ENCODE measurements around the gene IFI27. TPM values are rescaled to one million over a fixed set of nuclear protein-coding genes. Genes with fewer than 3 reads are reported as not detected.

The IFI27 gene
- polyA plus RNA-seq, 1 of the 3 experiments (the other 2 are of a cell fraction), result 1.2 TPM

DNA sequence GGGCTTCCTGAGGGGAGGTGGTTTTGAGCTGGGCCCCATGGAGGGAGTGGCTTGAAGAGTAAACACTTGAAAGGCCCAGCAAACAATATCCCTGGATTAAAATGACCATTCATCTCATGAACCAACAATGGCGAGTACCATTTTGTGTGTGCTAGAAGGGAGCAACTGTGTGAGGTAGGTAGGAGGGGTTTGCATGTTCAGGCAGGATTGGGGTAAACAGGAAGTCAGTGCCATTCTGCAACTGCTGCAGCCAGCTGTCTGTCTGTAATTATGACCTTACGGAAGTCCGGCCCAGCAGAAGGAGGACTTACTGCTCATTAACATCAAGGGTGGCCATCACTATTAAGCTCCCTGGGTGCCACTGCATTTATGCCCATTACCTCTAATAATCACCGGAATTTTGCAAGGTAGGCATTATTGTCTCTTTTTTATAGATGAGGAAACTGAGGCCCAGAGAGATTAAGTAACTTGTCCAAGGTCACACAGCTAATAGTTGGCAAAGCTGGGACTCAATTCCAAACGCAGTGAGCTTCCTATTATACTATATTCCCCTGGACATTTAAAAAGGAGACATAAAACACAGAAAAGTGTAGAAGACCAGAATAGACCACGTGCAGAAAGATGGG lies 35.5 kb downstream of the IFI27 start:
- H3K4me1 ChIP-seq (ENCODE audit: control insufficient read depth in 1 of 2, insufficient read depth in 2 of 2, low read depth in 1 of 2, low read length in 1 of 2), result no peaks in the 10 kb centered on the region
- no peaks in the 10 kb centered on the region for H3K36me3 ChIP-seq (replicated peaks in 1 of 2; ENCODE audit: control insufficient read depth in 1 of 2, insufficient read depth in 2 of 2, low read length in 1 of 2)
- no peak overlapping the region for H3K4me3 ChIP-seq (ENCODE audit: low read depth in 2 of 2, low read length in 1 of 2)
- H3K9me2 ChIP-seq, result no peaks in the 10 kb centered on the region
- H4K20me1 ChIP-seq (ENCODE audit: insufficient read depth), result no peaks in the 10 kb centered on the region
- H2AFZ ChIP-seq (ENCODE audit: low read depth), result no peak overlapping the region
- no peak overlapping the region for H3K27ac ChIP-seq (ENCODE audit: low read depth in 2 of 2, low read length in 1 of 2)
- no peak overlapping the region for H3K9ac ChIP-seq
- H3K79me2 ChIP-seq (ENCODE audit: insufficient read depth), result no peaks in the 10 kb centered on the region
- no peaks in the 10 kb centered on the region for H3K9me3 ChIP-seq
- 65% methylated on average over 6 of the region's 6 CpGs for WGBS (ENCODE audit: low lambda C conversion rate)
- H3K4me2 ChIP-seq, result no peak overlapping the region
- ChIA-PET POLR2A (no interaction called here), CTCF (interaction anchor here (0.9 to 1.3 kb wide), 3 partner anchors 9 to 110 kb away, joined by 3 to 7 read pairs (median 5); no protein-coding TSS in a partner anchor)
- H3F3A ChIP-seq (replicated peaks; ENCODE audit: insufficient read depth), result no peaks in the 10 kb centered on the region
- TF ChIP-seq, protein P1, sequence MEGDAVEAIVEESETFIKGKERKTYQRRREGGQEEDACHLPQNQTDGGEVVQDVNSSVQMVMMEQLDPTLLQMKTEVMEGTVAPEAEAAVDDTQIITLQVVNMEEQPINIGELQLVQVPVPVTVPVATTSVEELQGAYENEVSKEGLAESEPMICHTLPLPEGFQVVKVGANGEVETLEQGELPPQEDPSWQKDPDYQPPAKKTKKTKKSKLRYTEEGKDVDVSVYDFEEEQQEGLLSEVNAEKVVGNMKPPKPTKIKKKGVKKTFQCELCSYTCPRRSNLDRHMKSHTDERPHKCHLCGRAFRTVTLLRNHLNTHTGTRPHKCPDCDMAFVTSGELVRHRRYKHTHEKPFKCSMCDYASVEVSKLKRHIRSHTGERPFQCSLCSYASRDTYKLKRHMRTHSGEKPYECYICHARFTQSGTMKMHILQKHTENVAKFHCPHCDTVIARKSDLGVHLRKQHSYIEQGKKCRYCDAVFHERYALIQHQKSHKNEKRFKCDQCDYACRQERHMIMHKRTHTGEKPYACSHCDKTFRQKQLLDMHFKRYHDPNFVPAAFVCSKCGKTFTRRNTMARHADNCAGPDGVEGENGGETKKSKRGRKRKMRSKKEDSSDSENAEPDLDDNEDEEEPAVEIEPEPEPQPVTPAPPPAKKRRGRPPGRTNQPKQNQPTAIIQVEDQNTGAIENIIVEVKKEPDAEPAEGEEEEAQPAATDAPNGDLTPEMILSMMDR (IDR thresholded peaks at IDR 0.05), result no peak
- TF ChIP-seq, protein P2, sequence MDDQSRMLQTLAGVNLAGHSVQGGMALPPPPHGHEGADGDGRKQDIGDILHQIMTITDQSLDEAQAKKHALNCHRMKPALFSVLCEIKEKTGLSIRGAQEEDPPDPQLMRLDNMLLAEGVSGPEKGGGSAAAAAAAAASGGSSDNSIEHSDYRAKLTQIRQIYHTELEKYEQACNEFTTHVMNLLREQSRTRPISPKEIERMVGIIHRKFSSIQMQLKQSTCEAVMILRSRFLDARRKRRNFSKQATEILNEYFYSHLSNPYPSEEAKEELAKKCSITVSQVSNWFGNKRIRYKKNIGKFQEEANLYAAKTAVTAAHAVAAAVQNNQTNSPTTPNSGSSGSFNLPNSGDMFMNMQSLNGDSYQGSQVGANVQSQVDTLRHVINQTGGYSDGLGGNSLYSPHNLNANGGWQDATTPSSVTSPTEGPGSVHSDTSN (IDR thresholded peaks at IDR 0.05), result no peak
- TF ChIP-seq ZBTB33 (IDR thresholded peaks at IDR 0.05; ENCODE audit: borderline replicate concordance, low read depth) (no peak), TAF1 (IDR thresholded peaks at IDR 0.05; ENCODE audit: borderline replicate concordance, low read depth, low read length) (no peak), TCF12 (IDR thresholded peaks at IDR 0.05) (no peak), RXRA (IDR thresholded peaks at IDR 0.05; ENCODE audit: borderline replicate concordance, low read depth) (no peak), USF2 (IDR thresholded peaks at IDR 0.05; ENCODE audit: borderline replicate concordance, low read depth, low read length) (no peak), YY1 (IDR thresholded peaks at IDR 0.05; ENCODE audit: low read depth) (no peak), SMC3 (IDR thresholded peaks at IDR 0.05; ENCODE audit: low read depth, low read length) (no peak), EP300 (IDR thresholded peaks at IDR 0.05; ENCODE audit: borderline replicate concordance in 1 of 2, low read depth in 1 of 2, low read length in 1 of 2) (no peak), EZH2phosphoT487 (IDR thresholded peaks at IDR 0.05; ENCODE audit: borderline replicate concordance, low read depth) (no peak), MXI1 (IDR thresholded peaks at IDR 0.05; ENCODE audit: low read depth, low read length) (no peak), CHD2 (IDR thresholded peaks at IDR 0.05; ENCODE audit: low read length, partially characterized antibody) (no peak), FOSL2 (IDR thresholded peaks at IDR 0.05; ENCODE audit: borderline replicate concordance, low read depth) (no peak)
- TF ChIP-seq, protein P3, sequence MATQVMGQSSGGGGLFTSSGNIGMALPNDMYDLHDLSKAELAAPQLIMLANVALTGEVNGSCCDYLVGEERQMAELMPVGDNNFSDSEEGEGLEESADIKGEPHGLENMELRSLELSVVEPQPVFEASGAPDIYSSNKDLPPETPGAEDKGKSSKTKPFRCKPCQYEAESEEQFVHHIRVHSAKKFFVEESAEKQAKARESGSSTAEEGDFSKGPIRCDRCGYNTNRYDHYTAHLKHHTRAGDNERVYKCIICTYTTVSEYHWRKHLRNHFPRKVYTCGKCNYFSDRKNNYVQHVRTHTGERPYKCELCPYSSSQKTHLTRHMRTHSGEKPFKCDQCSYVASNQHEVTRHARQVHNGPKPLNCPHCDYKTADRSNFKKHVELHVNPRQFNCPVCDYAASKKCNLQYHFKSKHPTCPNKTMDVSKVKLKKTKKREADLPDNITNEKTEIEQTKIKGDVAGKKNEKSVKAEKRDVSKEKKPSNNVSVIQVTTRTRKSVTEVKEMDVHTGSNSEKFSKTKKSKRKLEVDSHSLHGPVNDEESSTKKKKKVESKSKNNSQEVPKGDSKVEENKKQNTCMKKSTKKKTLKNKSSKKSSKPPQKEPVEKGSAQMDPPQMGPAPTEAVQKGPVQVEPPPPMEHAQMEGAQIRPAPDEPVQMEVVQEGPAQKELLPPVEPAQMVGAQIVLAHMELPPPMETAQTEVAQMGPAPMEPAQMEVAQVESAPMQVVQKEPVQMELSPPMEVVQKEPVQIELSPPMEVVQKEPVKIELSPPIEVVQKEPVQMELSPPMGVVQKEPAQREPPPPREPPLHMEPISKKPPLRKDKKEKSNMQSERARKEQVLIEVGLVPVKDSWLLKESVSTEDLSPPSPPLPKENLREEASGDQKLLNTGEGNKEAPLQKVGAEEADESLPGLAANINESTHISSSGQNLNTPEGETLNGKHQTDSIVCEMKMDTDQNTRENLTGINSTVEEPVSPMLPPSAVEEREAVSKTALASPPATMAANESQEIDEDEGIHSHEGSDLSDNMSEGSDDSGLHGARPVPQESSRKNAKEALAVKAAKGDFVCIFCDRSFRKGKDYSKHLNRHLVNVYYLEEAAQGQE (IDR thresholded peaks at IDR 0.05; ENCODE audit: low read depth, low read length), result no peak
- no peak for DNase-seq
- H3K27me3 ChIP-seq (ENCODE audit: insufficient read depth), result no peaks in the 10 kb centered on the region; the same call in 1 of the 2 replicates
